Suprapubic skin (tissue), 3 donors: Measurements from ENCODE around the gene CCDC74A.
"Not testable (repeated sequence)": the region's sequence is repeated elsewhere in the genome, so short reads cannot be mapped to it uniquely, and the experiment has no call there.

Experiments
- EP300 ChIP-seq: sonication (generic); formaldehyde crosslinking; IDR thresholded peaks from one replicate; pipeline ENCODE4 v1.6.1; 2017; ENCODE audit warnings: antibody characterized with exemption
- POLR2A ChIP-seq, 2 donors: fragments of 450-650 bp; IDR thresholded peaks; one replicate each; pipeline ENCODE4 v1.6.1; 2017; ENCODE audit warnings: antibody characterized with exemption in 2 of 2, mild to moderate bottlenecking in 2 of 2, moderate library complexity in 2 of 2
- TF ChIP-seq, protein P1 (sequence below), 2 donors: fragments of 200-600 bp in 1 of 2; fragments of 450-650 bp in 1 of 2; sonication (generic) in 1 of 2; IDR thresholded peaks; one replicate each; pipeline ENCODE4 v1.5.1; 2016 to 2019; ENCODE audit warnings: antibody characterized with exemption in 2 of 2, mild to moderate bottlenecking in 1 of 2, moderate library complexity in 1 of 2

- not testable (repeated sequence) for TF ChIP-seq POLR2A (IDR thresholded peaks at IDR 0.05); EP300
- TF ChIP-seq, protein P1, sequence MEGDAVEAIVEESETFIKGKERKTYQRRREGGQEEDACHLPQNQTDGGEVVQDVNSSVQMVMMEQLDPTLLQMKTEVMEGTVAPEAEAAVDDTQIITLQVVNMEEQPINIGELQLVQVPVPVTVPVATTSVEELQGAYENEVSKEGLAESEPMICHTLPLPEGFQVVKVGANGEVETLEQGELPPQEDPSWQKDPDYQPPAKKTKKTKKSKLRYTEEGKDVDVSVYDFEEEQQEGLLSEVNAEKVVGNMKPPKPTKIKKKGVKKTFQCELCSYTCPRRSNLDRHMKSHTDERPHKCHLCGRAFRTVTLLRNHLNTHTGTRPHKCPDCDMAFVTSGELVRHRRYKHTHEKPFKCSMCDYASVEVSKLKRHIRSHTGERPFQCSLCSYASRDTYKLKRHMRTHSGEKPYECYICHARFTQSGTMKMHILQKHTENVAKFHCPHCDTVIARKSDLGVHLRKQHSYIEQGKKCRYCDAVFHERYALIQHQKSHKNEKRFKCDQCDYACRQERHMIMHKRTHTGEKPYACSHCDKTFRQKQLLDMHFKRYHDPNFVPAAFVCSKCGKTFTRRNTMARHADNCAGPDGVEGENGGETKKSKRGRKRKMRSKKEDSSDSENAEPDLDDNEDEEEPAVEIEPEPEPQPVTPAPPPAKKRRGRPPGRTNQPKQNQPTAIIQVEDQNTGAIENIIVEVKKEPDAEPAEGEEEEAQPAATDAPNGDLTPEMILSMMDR (IDR thresholded peaks at IDR 0.05), result not testable (repeated sequence)
These were observed 17.1 kb downstream of the CCDC74A start for GRCh38 chr2:131544813-131545165.
